ENCODE data around the gene EXD3.
"Not testable (repeated sequence)": the region's sequence is repeated elsewhere in the genome, so short reads cannot be mapped to it uniquely, and the experiment has no call there.

EXD3 gene

DNA sequence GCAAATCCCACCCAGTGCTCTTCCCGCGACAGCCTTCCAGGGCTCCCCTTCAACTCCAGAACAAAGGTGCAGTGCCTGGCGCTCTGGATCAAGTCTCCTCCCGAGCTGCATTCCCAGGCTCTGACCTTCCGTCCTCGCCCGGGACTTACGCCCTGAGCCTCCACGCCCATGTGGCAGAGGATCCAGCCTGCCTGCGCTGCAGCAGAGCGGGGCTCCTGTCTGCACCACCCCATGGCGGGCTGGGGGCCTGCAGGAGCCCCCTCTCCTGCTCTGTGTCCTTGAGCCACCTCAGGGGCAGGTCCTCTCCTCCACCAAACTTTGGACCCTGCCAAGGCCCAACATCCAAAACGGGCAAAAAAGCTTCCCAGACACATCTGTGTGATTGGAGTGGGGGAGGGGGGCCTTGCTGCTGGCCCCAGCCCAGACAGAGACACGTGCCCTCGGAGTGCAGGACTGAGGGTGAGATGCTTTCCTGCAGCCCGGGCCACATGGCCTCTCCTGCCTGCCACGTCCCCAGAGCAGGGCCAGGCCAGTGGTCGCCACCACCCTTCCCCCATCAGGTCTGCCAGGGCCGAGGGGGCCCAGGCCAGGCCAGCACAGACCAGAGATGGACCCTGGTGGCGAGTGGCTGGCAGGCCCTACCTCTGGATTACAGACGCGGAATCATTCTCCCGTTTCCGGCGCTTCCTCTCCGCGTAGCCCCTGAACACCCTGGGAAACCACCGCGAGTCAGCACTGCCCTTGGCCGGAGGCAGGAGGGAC, 31.8 kb upstream of the EXD3 start:
- H3K4me1 Mint-ChIP-seq: peaks cover 19% of the 10 kb centered on the region
- peaks cover 16% of the 10 kb centered on the region for H3K36me3 Mint-ChIP-seq (ENCODE audit: low read depth)
- TF ChIP-seq, protein P1, sequence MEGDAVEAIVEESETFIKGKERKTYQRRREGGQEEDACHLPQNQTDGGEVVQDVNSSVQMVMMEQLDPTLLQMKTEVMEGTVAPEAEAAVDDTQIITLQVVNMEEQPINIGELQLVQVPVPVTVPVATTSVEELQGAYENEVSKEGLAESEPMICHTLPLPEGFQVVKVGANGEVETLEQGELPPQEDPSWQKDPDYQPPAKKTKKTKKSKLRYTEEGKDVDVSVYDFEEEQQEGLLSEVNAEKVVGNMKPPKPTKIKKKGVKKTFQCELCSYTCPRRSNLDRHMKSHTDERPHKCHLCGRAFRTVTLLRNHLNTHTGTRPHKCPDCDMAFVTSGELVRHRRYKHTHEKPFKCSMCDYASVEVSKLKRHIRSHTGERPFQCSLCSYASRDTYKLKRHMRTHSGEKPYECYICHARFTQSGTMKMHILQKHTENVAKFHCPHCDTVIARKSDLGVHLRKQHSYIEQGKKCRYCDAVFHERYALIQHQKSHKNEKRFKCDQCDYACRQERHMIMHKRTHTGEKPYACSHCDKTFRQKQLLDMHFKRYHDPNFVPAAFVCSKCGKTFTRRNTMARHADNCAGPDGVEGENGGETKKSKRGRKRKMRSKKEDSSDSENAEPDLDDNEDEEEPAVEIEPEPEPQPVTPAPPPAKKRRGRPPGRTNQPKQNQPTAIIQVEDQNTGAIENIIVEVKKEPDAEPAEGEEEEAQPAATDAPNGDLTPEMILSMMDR (IDR thresholded peaks at IDR 0.05): no peak
- H3K9me3 Mint-ChIP-seq: no peaks in the 10 kb centered on the region
- peak overlapping the region; percentile 44 for H3K4me3 Mint-ChIP-seq
- H3K27me3 Mint-ChIP-seq (ENCODE audit: low read depth, poor library complexity): no peaks in the 10 kb centered on the region
- peak; percentile 23 for DNase-seq
- H3K27ac Mint-ChIP-seq: peak overlapping the region; percentile 96

DNA sequence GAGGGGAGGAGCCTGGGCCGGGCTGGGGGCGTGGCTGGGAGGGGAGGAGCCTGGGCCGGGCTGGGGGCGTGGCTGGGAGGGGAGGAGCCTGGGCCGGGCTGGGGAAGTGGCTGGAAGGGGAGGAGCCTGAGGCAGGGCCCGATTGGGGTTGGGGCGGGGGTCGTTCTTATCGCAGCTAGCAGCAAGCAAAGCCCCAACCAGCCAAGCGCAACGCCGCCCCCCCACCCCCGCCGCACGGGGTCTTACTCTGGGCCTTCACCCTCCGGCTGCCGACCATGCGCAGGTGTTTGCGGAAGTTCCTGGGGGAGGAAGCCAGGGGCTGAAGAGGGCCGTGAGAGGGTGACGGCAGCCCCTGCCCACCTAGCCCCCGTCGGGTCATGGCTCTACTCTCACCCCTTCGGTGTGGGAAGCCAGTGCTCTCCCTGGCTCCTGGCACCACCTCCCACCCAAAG, 31.2 kb upstream of the EXD3 start:
- Mint-ChIP-seq H3K4me3 (peak overlapping the region; percentile 44), H3K36me3 (ENCODE audit: low read depth) (peaks cover 16% of the 10 kb centered on the region), H3K27ac (peak overlapping the region; percentile 96), H3K27me3 (ENCODE audit: low read depth, poor library complexity) (no peaks in the 10 kb centered on the region), H3K9me3 (no peaks in the 10 kb centered on the region), H3K4me1 (peaks cover 19% of the 10 kb centered on the region)
- TF ChIP-seq, protein P1 (IDR thresholded peaks at IDR 0.05): no peak
- DNase-seq: peak; percentile 71

DNA sequence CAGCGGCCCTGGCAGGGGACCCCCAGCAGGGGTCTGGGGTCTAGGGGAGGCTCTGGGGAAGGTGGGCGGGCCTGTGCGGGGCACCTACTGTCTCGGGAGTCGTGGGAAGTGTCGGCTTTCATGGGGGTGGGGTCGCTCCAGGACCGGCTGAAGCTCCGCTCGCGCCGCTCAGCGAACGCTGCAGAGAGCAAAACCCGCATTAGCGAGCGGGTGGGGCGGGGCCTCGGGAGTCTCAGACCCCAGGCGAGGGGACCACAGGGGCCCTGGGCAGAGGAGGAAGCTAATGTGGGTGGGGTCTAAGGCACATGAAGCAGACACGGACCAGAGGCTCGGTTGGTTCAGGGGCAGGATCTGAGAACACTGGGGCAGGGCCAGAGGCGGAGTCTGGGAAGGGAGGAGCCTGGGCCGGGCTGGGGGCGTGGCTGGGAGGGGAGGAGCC, 30.7 kb upstream of the EXD3 start:
- Mint-ChIP-seq H3K36me3 (ENCODE audit: low read depth) (peaks cover 16% of the 10 kb centered on the region), H3K4me1 (peaks cover 19% of the 10 kb centered on the region), H3K9me3 (no peaks in the 10 kb centered on the region), H3K27ac (no peak overlapping the region), H3K4me3 (peak overlapping the region; percentile 50), H3K27me3 (ENCODE audit: low read depth, poor library complexity) (no peaks in the 10 kb centered on the region)
- DNase-seq: peak; percentile 80
- TF ChIP-seq, protein P1 (IDR thresholded peaks at IDR 0.05): no peak

DNA sequence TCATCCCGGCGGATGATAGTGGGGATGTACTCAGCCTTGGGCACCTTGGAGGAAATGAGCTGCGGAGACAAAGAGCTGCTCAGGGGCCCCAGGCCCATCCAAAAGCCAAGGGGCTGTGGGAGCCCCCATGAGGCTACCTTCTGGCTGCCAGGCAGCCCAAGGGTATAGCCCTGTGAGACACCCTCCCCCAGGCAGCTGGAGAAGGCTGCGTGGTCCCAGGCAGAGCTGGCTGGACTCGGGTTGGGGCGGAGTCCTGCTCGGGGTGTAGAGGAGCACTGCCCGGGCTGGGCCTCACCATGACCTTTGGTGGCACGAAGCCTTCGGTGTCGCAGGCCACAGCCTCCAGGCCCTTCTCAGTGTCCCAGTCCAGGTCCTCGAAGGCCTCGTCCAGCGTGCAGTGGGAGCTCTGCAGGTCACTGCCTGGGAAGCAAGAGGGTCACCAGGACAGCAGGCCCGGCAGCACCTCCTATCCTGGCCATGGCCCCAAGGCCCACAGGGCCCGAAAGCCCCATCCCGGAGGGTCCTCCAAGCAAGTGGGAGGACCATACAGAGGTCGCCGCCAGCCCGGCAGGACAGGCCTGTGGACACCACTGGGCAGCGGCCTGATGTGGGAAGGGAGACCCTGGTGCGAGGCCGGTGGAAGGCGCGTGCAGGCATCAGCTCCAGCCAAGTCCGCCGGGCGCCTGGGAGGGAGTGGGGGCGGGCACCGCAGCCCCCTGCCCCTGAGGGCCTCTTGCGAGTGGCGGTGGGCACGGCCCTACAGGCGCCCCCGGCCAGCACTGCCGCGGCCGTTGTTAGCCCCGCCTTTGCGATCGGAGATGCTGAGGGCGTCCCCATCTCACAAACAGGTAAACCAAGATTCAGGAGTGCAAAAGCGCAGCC, 30.0 kb upstream of the EXD3 start:
- no peaks in the 10 kb centered on the region for H3K9me3 Mint-ChIP-seq
- H3K4me1 Mint-ChIP-seq: peaks cover 19% of the 10 kb centered on the region
- peaks cover 16% of the 10 kb centered on the region for H3K36me3 Mint-ChIP-seq (ENCODE audit: low read depth)
- TF ChIP-seq, protein P1 (IDR thresholded peaks at IDR 0.05): no peak
- H3K27me3 Mint-ChIP-seq (ENCODE audit: low read depth, poor library complexity): no peaks in the 10 kb centered on the region
- H3K4me3 Mint-ChIP-seq: no peak overlapping the region
- DNase-seq: peak; percentile 20
- no peak overlapping the region for H3K27ac Mint-ChIP-seq

DNA sequence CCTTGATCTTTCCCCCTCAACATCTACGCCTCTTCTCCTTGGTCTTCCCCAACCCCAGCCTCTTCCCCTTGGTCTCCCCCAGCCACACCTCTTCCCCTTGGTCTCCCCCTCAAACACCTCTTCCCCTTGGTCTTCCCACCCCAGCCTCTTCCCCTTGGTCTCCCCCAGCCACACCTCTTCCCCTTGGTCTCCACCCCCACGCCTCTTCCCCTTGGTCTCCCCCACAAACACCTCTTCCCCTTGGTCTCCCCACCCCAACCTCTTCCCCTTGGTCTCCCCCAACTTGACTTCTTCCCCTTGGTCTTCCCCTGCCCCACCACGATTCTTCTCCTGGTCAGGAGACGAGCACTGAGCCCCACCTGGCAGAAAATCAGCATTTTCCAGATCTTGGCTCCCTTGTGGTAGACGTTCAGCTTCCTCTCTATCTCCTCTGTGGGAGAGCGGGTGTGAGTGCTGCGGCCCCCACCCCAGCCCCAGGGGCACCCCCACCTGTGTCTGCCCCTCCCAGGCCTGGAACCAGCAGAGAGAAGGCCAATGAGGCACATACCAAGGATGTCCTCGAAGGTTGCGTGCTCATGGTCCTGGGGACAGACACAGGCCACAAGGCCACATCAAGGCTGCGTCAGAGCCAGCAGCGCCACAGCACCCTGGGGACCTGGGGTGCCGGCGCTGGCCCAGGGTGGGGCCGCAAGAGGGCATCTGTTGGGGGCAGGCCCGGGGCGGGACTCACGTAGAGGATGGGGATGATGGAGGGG, 29.2 kb upstream of the EXD3 start:
- peak; percentile 2 for DNase-seq
- H3K4me1 Mint-ChIP-seq: peaks cover 19% of the 10 kb centered on the region
- peaks cover 16% of the 10 kb centered on the region for H3K36me3 Mint-ChIP-seq (ENCODE audit: low read depth)
- H3K27me3 Mint-ChIP-seq (ENCODE audit: low read depth, poor library complexity): no peaks in the 10 kb centered on the region
- no peaks in the 10 kb centered on the region for H3K9me3 Mint-ChIP-seq
- no peak overlapping the region for H3K27ac Mint-ChIP-seq
- TF ChIP-seq, protein P1 (IDR thresholded peaks at IDR 0.05): no peak
- no peak overlapping the region for H3K4me3 Mint-ChIP-seq

DNA sequence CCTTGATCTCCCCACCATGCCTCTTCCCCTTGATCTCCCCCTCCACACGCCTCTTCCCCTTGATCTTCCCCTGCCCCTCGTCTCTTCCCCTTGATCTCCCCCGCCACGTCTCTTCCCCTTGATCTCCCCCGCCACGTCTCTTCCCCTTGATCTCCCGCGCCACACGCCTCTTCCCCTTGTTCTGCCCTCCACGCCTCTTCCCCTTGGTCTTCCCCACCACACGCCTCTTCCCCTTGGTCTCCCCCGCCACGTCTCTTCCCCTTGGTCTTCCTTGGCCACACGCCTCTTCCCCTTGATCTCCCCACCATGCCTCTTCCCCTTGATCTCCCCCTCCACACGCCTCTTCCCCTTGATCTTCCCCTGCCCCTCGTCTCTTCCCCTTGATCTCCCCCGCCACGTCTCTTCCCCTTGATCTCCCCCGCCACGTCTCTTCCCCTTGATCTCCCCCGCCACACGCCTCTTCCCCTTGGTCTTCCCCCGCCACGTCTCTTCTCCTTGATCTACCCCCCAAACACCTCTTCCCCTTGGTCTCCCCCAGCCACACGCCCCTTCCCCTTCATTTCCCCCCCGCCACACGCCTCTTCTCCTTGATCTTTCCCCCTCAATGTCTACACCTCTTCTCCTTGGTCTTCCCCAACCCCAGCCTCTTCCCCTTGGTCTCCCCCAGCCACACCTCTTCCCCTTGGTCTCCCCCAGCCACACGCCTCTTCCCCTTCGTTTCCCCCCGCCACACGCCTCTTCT, 28.5 kb upstream of the EXD3 start:
- not testable (repeated sequence) for H3K27ac Mint-ChIP-seq; H3K4me3 Mint-ChIP-seq; H3K27me3 Mint-ChIP-seq (ENCODE audit: low read depth, poor library complexity); DNase-seq; H3K9me3 Mint-ChIP-seq
- Mint-ChIP-seq H3K4me1 (peaks cover 22% of the 10 kb centered on the region), H3K36me3 (ENCODE audit: low read depth) (peaks cover 13% of the 10 kb centered on the region)

DNA sequence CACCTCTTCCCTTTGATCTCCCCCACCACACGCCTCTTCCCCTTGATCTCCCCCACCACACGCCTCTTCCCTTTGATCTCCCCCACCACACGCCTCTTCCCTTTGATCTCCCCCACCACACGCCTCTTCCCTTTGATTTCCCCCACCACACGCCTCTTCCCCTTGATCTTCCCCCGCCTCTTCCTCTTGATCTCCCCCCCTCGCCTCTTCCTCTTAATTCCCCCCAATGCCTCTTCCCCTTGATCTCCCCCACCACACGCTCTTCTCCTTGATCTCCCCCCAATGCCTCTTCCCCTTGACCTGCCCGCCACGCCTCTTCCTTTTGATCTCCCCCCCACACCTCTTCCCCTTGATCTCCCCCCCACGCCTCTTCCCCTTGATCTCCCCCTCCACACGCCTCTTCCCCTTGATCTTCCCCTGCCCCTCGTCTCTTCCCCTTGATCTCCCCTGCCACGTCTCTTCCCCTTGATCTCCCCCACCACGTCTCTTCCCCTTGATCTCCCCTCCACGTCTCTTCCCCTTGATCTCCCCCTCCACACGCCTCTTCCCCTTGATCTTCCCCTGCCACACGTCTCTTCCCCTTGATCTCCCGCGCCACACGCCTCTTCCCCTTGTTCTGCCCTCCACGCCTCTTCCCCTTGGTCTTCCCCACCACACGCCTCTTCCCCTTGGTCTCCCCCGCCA, 27.7 kb upstream of the EXD3 start:
- not testable (repeated sequence) for H3K27ac Mint-ChIP-seq
- H3K4me1 Mint-ChIP-seq: peaks cover 14% of the 10 kb centered on the region

More for the DNA sequence above, 27.7 kb upstream of the EXD3 start:
- H3K27me3 Mint-ChIP-seq (ENCODE audit: low read depth, poor library complexity); H3K9me3 Mint-ChIP-seq; H3K36me3 Mint-ChIP-seq (ENCODE audit: low read depth); DNase-seq; H3K4me3 Mint-ChIP-seq: not testable (repeated sequence)
